HG02981 (cell line): Measurements from ENCODE around the gene UGT2B7.
"Not testable (repeated sequence)": the region's sequence is repeated elsewhere in the genome, so short reads cannot be mapped to it uniquely, and the experiment has no call there.

Experiments
- ATAC-seq: cut with Tn5 transposase; IDR thresholded peaks from one replicate; pipeline ENCODE4 v1.9.1; 2021; ENCODE audit warnings: mild to moderate bottlenecking, moderate library complexity; ENCODE audit not compliant: unreplicated experiment

UGT2B7 gene

GRCh38 chr4:69078852-69079251, 17.4 kb upstream of the UGT2B7 start:
- ATAC-seq, result no peak

DNA sequence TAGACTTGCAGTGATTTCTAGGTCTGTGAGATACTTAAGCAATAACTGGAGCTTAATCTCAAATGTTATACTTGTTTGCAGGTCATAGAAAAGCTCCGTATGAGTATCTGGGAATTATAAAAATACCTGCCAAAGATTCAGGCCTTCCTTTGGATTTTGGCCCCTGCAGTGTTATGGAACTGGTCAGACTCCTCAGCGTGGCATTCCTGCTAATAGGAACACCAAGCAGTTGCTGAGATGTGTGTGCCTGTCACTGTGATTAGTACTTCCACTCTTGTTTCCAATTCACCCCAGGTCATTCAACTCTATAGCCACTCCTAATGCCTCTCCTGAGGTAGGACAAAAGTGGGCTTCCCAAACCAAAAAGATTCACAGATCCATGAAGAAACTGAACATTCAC, 7.8 kb upstream of the UGT2B7 start:
- no peak for ATAC-seq

- ATAC-seq, result no peak
Measured at GRCh38 chr4:69089388-69089787, 6.9 kb upstream of the UGT2B7 start.

DNA sequence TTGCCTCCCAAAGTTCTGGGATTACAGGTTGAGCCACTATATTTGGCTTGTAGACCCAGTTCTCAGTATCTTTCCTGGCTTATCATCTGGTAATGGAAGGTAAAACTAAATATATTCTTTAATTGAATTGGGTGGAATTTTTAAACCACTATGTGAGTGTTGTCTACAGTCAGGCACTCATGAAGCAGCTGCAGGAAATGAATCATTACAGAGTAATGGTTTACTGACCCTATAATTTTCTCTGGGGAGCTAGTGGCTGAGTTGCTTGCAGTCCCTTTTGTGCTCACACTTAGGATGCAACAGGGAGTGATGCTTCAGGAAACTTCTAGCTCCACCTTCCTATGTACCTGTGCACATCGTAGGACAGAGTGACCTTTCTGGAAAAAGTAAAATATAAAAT, 4.1 kb upstream of the UGT2B7 start:
- peak; percentile 50 for ATAC-seq

- no peak for ATAC-seq
Measured at GRCh38 chr4:69092980-69093568, 3.2 kb upstream of the UGT2B7 start.

DNA sequence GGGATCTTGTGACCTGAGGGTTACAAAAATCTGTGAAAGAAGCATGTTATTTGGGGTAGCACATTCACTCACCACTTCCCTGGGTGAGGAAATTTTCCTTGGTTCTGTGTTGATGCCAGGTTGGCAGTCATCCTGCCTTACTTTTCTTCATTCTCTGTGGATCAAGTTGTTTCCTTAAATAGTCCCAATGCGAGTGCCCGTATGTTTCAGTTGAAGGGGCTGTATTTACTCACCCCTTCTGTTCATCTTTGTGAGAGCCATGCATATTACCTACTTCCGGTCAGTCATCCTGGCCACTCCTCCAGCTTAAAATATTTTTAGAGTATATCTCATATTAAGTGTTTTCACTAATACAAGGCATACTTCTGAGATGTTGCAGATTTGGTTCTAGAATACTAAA, 2.6 kb upstream of the UGT2B7 start:
- ATAC-seq, result no peak

GRCh38 chr4:69095301-69095731, 958 bp upstream of the UGT2B7 start:
- ATAC-seq, result peak; percentile 77

DNA sequence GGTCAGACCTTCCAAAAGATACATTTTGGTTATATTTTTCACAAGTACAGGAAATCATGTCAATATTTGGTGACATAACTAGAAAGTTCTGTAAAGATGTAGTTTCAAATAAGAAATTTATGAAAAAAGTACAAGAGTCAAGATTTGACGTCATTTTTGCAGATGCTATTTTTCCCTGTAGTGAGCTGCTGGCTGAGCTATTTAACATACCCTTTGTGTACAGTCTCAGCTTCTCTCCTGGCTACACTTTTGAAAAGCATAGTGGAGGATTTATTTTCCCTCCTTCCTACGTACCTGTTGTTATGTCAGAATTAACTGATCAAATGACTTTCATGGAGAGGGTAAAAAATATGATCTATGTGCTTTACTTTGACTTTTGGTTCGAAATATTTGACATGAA, 536 bp downstream of the UGT2B7 start:
- no peak for ATAC-seq

- no peak for ATAC-seq
Measured at GRCh38 chr4:69098470-69098869, 2.2 kb downstream of the UGT2B7 start.

DNA sequence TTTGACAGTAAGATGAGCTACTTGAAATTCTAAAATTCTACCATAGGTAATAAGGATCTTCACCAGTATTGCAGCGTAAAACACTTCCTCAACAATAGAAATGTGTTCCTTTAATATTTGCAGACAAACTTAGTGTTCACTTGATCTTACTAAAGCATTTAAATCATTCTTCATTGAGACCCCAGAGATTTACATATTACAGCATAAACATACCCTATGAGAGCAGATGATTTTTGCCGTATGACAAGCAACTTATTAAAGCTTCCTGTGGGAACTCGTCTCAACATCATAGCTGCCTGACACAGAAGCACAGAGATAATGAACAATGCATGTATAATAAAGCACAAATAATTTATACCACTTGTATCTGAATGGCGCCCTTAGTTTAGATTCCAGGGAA, 3.6 kb downstream of the UGT2B7 start:
- ATAC-seq, result no peak

GRCh38 chr4:69102668-69103067, 6.4 kb downstream of the UGT2B7 start:
- ATAC-seq, result not testable (repeated sequence)

- ATAC-seq, result no peak
Measured at GRCh38 chr4:69104719-69105275, 8.5 kb downstream of the UGT2B7 start.

DNA sequence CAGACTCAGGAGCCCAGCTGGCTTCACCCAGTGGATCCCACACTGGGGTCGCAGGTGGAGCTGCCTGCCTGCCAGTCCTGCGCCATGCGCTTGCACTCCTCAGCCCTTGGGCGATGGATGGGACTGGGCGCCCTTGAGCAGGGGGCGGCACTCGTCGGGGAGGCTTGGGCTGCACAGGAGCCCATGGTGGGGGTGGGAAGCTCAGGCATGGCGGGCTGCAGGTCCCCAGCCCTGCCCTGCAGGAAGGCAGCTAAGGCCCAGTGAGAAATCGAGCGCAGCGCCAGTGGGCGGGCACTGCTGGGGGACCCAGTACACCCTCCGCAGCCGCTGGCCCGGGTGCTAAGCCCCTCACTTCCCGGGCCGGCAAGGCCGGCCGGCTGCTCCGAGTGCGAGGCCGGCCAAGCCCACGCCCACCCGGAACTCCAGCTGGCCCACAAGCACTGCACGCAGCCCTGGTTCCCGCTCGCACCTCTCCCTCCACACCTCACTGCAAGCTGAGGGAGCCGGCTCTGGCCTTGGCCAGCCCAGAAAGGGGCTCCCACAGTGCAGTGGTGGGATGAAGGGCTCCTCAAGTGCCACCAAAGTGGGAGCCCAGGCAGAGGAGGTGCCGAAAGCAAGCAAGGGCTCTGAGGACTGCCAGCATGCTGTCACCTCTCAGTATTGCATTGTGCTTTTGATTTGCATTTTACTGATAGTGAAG, 19.0 kb downstream of the UGT2B7 start:
- ATAC-seq, result not testable (repeated sequence)

GRCh38 chr4:69115851-69116213, 19.6 kb downstream of the UGT2B7 start:
- no peak for ATAC-seq

DNA sequence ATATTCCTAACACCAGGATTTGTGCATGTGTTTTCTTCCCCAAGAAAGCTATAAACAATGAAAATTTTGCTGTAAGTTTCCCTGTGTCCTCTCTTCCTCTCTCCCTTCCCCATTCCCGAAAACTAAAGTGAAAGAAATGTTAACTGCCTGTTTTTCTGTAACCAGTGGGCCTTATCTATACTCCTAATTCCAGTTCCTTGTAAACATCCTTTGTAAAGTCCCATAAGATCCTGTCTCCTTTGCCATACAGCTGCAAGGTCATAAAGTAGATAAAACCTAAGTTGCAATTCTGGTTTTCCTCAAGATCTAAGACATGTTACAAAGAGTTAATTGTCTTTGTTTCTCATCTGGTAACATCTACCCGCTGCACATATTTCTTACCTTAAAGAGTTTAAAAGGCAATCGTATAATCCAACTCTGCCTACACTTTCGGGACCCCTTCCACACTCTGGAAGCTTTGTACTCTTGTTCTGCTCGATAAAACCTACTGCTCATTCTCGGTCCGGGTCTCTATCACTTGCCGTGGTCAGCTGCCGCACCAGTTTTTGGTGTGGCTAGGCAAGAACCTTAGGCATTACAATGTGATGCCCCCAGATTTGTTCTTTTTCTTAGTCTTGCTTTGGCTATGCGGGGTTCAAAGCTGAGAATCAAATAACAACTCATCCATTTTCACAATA, 20.5 kb downstream of the UGT2B7 start:
- ATAC-seq, result no peak

DNA sequence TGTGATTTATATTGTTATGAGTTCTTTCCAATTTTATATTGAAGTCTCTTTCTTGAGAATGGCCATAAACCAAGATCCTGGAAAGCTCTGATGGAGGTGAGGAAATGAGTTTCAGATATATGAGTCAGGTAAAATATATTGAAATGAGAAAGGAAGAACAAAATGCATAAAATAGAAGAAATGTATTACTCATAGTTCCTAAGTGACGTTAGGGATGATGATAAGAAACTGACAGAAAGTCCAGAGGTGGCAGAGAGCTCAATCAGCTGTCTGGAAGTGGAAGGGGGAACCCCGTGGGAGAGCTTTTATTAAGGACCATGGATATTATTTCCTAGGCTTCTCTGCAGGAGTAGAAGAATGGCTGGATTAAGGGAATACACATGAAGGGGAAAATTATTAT, 24.6 kb downstream of the UGT2B7 start:
- no peak for ATAC-seq

DNA sequence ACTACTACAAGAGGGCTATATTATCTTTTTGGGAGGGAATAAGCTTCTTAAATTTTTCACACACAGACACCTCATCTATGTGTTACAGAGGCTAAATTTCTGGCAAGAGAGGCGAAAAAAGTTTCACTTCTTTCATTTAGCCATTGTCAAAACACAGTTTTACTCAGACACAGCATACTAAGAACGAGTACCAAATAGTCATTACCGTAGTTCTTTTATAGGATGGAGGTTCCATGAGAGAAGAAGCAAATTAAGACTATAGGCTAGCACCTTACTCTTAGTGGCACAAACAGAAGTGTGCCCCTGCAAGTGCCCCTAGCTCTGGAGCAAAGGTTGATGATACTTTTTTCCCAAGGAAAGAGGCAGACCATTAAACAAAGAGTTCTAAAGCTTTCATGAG, 26.2 kb downstream of the UGT2B7 start:
- no peak for ATAC-seq

DNA sequence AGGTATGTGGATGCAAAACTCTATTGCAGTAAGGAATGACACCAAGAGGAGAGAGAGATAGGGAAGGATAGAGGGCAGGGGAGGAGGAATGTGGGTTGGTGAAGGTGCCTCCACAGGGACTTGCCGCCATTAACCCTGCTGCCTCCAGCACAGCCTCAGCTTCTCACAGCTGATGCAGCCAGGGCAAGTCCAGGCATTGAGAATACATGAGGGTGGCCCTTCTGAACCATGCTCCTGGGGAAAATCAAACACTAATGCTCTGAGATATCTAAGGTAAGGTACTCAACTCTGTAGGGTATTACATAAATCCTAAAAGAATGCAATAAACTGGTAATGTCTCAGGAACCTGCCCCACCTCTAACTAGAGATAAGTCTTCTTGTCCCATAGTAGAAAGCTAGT, 28.7 kb downstream of the UGT2B7 start:
- no peak for ATAC-seq

- no peak for ATAC-seq
Measured at GRCh38 chr4:69126024-69126423, 29.8 kb downstream of the UGT2B7 start.

- ATAC-seq, result no peak
Measured at GRCh38 chr4:69133993-69134392, 37.7 kb downstream of the UGT2B7 start.

DNA sequence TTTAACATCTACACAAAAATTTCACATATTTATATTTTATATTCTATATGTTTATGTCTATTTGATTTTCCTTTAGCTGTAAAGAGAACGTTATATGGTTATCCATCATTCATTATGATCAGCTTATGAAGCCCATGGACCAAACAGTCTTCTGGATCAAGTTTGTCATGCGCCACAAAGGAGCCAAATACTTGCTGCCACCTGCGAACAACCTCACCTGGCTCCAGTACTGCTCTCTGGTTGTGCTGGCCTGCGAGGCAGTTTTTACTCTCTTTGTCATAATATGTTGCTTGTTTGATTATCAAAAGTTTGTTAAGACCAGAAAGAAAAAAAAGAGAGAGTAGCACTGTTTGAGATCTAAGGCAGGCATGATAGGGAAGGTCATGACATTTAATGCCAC, 38.2 kb downstream of the UGT2B7 start:
- no peak for ATAC-seq

GRCh38 chr4:69141320-69141719, 45.0 kb downstream of the UGT2B7 start:
- no peak for ATAC-seq
